GM23338 (cell line): ENCODE measurements around the gene TAAR2. TPM values are rescaled to one million over a fixed set of nuclear protein-coding genes. Genes with fewer than 3 reads are reported as not detected.
A peak's percentile ranks its signal among the peaks of the same experiment; 100 is the strongest.

Experiments used
- ATAC-seq: fragments of 200-7000 bp; cut with Tn5 transposase; 3 replicates; pipeline ENCODE4 v1.9.1; 2020
- DNase-seq: peaks from one replicate; pipeline ENCODE4 v3.0.0-alpha.2; 2015; ENCODE audit warnings: low spot score
- H2AFZ ChIP-seq: fragments of 200-600 bp; sonication (generic); 2 replicates; pipeline ENCODE4 v1.8.0; 2016; ENCODE audit warnings: antibody characterized with exemption, mild to moderate bottlenecking, moderate library complexity
- H3F3A ChIP-seq: fragments of 200-600 bp; sonication (generic); replicated peaks from 2 replicates; pipeline ENCODE4 v1.8.0; 2017; ENCODE audit warnings: antibody characterized with exemption, mixed run types, low read depth
- H3K27ac ChIP-seq: fragments of 200-600 bp; sonication (generic); 2 replicates; pipeline ENCODE4 v1.6.1; 2016; ENCODE audit warnings: low read depth
- H3K27me3 ChIP-seq: fragments of 200-600 bp; sonication (generic); 2 replicates; pipeline ENCODE4 v1.8.0; 2016; ENCODE audit warnings: mild to moderate bottlenecking, mixed run types, moderate library complexity; ENCODE audit not compliant: insufficient read depth
- H3K36me3 ChIP-seq: fragments of 200-600 bp; sonication (generic); 2 replicates; pipeline ENCODE4 v1.8.0; 2016; ENCODE audit warnings: mild to moderate bottlenecking; ENCODE audit not compliant: insufficient read depth
- H3K4me1 ChIP-seq: fragments of 200-600 bp; sonication (generic); 2 replicates; pipeline ENCODE4 v1.8.0; 2016; ENCODE audit warnings: mild to moderate bottlenecking, moderate library complexity; ENCODE audit not compliant: insufficient read depth
- H3K4me2 ChIP-seq: fragments of 200-600 bp; sonication (generic); 2 replicates; pipeline ENCODE4 v1.7.1; 2017; ENCODE audit warnings: mixed run types
- H3K4me3 ChIP-seq: fragments of 200-600 bp; sonication (generic); 2 replicates; pipeline ENCODE4 v1.6.1; 2016; ENCODE audit warnings: mixed run types
- H3K79me2 ChIP-seq: fragments of 200-600 bp; sonication (generic); replicated peaks from 2 replicates; pipeline ENCODE4 v1.8.0; 2017; ENCODE audit warnings: mild to moderate bottlenecking; ENCODE audit not compliant: insufficient read depth
- H3K9me2 ChIP-seq: fragments of 200-600 bp; sonication (generic); 2 replicates; pipeline ENCODE4 v1.8.0; 2017; ENCODE audit not compliant: insufficient read depth
- H4K20me1 ChIP-seq: fragments of 200-600 bp; sonication (generic); replicated peaks from 2 replicates; pipeline ENCODE4 v1.8.0; 2017; ENCODE audit warnings: mild to moderate bottlenecking; ENCODE audit not compliant: insufficient read depth
- H3K27ac Mint-ChIP-seq: 2 replicates; pipeline ENCODE4 v1.8.0; 2020; ENCODE audit warnings: inconsistent platforms, mild to moderate bottlenecking, moderate library complexity, mixed read lengths
- H3K27me3 Mint-ChIP-seq: 3 replicates; pipeline ENCODE4 v1.8.0; 2022; ENCODE audit warnings: low read depth, mild to moderate bottlenecking, moderate library complexity, mixed read lengths, inconsistent platforms; ENCODE audit not compliant: insufficient read depth, poor library complexity
- H3K36me3 Mint-ChIP-seq: 3 replicates; pipeline ENCODE4 v1.8.0; 2021; ENCODE audit warnings: low read depth, mild to moderate bottlenecking, inconsistent platforms, moderate library complexity, mixed read lengths
- H3K4me1 Mint-ChIP-seq: 3 replicates; pipeline ENCODE4 v1.8.0; 2020; ENCODE audit warnings: mild to moderate bottlenecking, inconsistent platforms, mixed read lengths
- H3K4me3 Mint-ChIP-seq: 3 replicates; pipeline ENCODE4 v1.8.0; 2021; ENCODE audit warnings: moderate library complexity, mild to moderate bottlenecking, inconsistent platforms, mixed read lengths
- H3K9me3 Mint-ChIP-seq: 3 replicates; pipeline ENCODE4 v1.8.0; 2020; ENCODE audit warnings: moderate library complexity, mild to moderate bottlenecking, inconsistent platforms, mixed read lengths
- CREB1 ChIP-seq: fragments of 250-450 bp; sonication (Bioruptor Pico); IDR thresholded peaks from 2 replicates; pipeline ENCODE4 v1.5.0; 2020; ENCODE audit warnings: low read depth, mild to moderate bottlenecking, moderate library complexity
- EZH2 ChIP-seq: fragments of 200-600 bp; sonication (generic); IDR thresholded peaks from one replicate; pipeline ENCODE4 v1.8.0; 2017; ENCODE audit warnings: antibody characterized with exemption, mild to moderate bottlenecking, low read depth; ENCODE audit not compliant: unreplicated experiment
- JUNB ChIP-seq: IDR thresholded peaks from one replicate; pipeline ENCODE4 v1.6.1; 2016; ENCODE audit warnings: antibody characterized with exemption; ENCODE audit not compliant: unreplicated experiment
- POLR2AphosphoS5 ChIP-seq: IDR thresholded peaks from 2 replicates; pipeline ENCODE4 v1.6.1; 2016; ENCODE audit warnings: antibody characterized with exemption, low read depth
- STAT1 ChIP-seq: IDR thresholded peaks from one replicate; pipeline ENCODE4 v1.6.1; 2016; ENCODE audit warnings: antibody characterized with exemption; ENCODE audit not compliant: unreplicated experiment
- ZNF114 ChIP-seq: fragments of 250-450 bp; sonication (Bioruptor Pico); IDR thresholded peaks from 2 replicates; pipeline ENCODE4 v1.5.0; 2020; ENCODE audit warnings: mild to moderate bottlenecking, moderate library complexity
- polyA plus RNA-seq: library from polyadenylated mRNA; unstranded; fragments of >200 nt; fragmentation: Nextera tagmentation; extraction: Ambion mirVana; gene quantifications from 2 replicates; pipeline ENCODE4 v1.2.1, GENCODE V29; 2016
- total RNA-seq: library from RNA; depleted of rRNA; stranded (reverse); fragments of >200 nt; shearing (Covaris generic); gene quantifications from 2 replicates; pipeline ENCODE4 v1.2.3, GENCODE V29; 2014; rRNA removed
- TF ChIP-seq, protein P1 (sequence below): fragments of 250-450 bp; sonication (Bioruptor Pico); IDR thresholded peaks from 2 replicates; pipeline ENCODE4 v1.5.0; 2020; ENCODE audit warnings: mild to moderate bottlenecking, moderate library complexity

The TAAR2 gene
- total and polyA plus RNA-seq, 2 experiments from 2014 or later: not detected

DNA sequence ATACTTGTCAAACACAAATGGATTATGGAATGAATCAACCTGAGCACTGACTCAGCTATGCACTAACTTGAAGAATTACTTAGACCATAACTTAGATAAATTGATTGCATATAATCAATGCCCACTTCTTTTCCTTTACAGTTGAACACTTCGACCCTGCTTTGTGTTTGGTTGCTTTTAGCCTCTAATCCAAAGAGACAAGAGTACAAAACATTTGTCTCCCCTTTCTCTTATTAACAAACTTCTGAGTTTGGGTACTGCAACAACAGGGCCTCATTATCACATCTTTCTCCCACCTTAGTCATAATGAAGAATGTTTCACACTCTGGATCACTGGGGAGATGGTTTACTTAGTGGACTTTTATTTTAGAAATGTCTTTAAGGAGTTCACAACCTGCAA is 56.5 kb downstream of the TAAR2 start:
- Mint-ChIP-seq H3K27me3 (peaks cover 3% of the 10 kb centered on the region), H3K4me1 (peaks cover 37% of the 10 kb centered on the region), H3K4me3 (no peak overlapping the region), H3K36me3 (no peaks in the 10 kb centered on the region), H3K27ac (peak overlapping the region; percentile 32; the same call in 1 of the 2 replicates), H3K9me3 (no peaks in the 10 kb centered on the region)
- Histone ChIP-seq H3K27ac (0 out of 2 replicates have a peak overlapping the region, but pooled peaks have one; percentile 16), H3K4me1 (peaks cover 31% of the 10 kb centered on the region), H3K79me2 (no peaks in the 10 kb centered on the region), H3K36me3 (no peaks in the 10 kb centered on the region), H4K20me1 (no peaks in the 10 kb centered on the region), H3K9me2 (no peaks in the 10 kb centered on the region), H3K27me3 (no peaks in the 10 kb centered on the region), H3F3A (no peaks in the 10 kb centered on the region), H3K4me3 (no peak overlapping the region), H3K4me2 (no peak overlapping the region), H2AFZ (peak overlapping the region; percentile 16)
- ATAC-seq: no peak
- TF ChIP-seq ZNF114 (CRISPR knock-in tag): no peak
- no peak for TF ChIP-seq EZH2
- TF ChIP-seq CREB1: no peak
- no peak for TF ChIP-seq STAT1
- TF ChIP-seq POLR2AphosphoS5: no peak
- no peak for TF ChIP-seq JUNB
- TF ChIP-seq, protein P1, sequence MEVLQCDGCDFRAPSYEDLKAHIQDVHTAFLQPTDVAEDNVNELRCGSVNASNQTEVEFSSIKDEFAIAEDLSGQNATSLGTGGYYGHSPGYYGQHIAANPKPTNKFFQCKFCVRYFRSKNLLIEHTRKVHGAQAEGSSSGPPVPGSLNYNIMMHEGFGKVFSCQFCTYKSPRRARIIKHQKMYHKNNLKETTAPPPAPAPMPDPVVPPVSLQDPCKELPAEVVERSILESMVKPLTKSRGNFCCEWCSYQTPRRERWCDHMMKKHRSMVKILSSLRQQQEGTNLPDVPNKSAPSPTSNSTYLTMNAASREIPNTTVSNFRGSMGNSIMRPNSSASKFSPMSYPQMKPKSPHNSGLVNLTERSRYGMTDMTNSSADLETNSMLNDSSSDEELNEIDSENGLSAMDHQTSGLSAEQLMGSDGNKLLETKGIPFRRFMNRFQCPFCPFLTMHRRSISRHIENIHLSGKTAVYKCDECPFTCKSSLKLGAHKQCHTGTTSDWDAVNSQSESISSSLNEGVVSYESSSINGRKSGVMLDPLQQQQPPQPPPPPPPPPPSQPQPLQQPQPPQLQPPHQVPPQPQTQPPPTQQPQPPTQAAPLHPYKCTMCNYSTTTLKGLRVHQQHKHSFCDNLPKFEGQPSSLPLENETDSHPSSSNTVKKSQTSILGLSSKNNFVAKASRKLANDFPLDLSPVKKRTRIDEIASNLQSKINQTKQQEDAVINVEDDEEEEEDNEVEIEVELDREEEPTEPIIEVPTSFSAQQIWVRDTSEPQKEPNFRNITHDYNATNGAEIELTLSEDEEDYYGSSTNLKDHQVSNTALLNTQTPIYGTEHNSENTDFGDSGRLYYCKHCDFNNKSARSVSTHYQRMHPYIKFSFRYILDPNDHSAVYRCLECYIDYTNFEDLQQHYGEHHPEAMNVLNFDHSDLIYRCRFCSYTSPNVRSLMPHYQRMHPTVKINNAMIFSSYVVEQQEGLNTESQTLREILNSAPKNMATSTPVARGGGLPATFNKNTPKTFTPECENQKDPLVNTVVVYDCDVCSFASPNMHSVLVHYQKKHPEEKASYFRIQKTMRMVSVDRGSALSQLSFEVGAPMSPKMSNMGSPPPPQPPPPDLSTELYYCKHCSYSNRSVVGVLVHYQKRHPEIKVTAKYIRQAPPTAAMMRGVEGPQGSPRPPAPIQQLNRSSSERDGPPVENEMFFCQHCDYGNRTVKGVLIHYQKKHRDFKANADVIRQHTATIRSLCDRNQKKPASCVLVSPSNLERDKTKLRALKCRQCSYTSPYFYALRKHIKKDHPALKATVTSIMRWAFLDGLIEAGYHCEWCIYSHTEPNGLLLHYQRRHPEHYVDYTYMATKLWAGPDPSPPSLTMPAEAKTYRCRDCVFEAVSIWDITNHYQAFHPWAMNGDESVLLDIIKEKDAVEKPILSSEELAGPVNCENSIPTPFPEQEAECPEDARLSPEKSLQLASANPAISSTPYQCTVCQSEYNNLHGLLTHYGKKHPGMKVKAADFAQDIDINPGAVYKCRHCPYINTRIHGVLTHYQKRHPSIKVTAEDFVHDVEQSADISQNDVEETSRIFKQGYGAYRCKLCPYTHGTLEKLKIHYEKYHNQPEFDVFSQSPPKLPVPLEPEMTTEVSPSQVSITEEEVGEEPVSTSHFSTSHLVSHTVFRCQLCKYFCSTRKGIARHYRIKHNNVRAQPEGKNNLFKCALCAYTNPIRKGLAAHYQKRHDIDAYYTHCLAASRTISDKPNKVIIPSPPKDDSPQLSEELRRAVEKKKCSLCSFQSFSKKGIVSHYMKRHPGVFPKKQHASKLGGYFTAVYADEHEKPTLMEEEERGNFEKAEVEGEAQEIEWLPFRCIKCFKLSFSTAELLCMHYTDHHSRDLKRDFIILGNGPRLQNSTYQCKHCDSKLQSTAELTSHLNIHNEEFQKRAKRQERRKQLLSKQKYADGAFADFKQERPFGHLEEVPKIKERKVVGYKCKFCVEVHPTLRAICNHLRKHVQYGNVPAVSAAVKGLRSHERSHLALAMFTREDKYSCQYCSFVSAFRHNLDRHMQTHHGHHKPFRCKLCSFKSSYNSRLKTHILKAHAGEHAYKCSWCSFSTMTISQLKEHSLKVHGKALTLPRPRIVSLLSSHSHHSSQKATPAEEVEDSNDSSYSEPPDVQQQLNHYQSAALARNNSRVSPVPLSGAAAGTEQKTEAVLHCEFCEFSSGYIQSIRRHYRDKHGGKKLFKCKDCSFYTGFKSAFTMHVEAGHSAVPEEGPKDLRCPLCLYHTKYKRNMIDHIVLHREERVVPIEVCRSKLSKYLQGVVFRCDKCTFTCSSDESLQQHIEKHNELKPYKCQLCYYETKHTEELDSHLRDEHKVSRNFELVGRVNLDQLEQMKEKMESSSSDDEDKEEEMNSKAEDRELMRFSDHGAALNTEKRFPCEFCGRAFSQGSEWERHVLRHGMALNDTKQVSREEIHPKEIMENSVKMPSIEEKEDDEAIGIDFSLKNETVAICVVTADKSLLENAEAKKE (CRISPR knock-in tag): no peak
- no peak for DNase-seq

Other genes with a start within 250 kb of the TAAR2 start
- gene MOXD1, start 222.8 kb downstream of the TAAR2 start, total RNA-seq: 4.3 TPM in 2 replicates
- gene MOXD1, start 222.8 kb downstream of the TAAR2 start, polyA plus RNA-seq: 1.2 and 1.7 TPM in 2 replicates
- 19.6 and 22.4 TPM in 2 replicates for gene STX7, start 111.2 kb downstream of the TAAR2 start, total RNA-seq
- gene STX7, start 111.2 kb downstream of the TAAR2 start, polyA plus RNA-seq: 21.4 and 28.8 TPM in 2 replicates
- not detected in 2 replicates for gene TAAR9, start 86.0 kb downstream of the TAAR2 start, total RNA-seq
- not detected in 2 replicates for gene TAAR9, start 86.0 kb downstream of the TAAR2 start, polyA plus RNA-seq
- gene TAAR8, start 71.6 kb downstream of the TAAR2 start, total RNA-seq: not detected in 2 replicates
- gene TAAR8, start 71.6 kb downstream of the TAAR2 start, polyA plus RNA-seq: not detected in 2 replicates
- not detected in 2 replicates for gene TAAR6, start 54.0 kb downstream of the TAAR2 start, total RNA-seq
- not detected in 2 replicates for gene TAAR6, start 54.0 kb downstream of the TAAR2 start, polyA plus RNA-seq
- not detected in 2 replicates for gene TAAR5, start 34.5 kb downstream of the TAAR2 start, total RNA-seq
- gene TAAR5, start 34.5 kb downstream of the TAAR2 start, polyA plus RNA-seq: not detected in 2 replicates
- not detected in 2 replicates for gene TAAR1, start 34.9 kb upstream of the TAAR2 start, total RNA-seq
- not detected in 2 replicates for gene TAAR1, start 34.9 kb upstream of the TAAR2 start, polyA plus RNA-seq
- gene VNN1, start 89.8 kb upstream of the TAAR2 start, total RNA-seq: not detected in 2 replicates
- gene VNN1, start 89.8 kb upstream of the TAAR2 start, polyA plus RNA-seq: not detected in 2 replicates
- gene VNN2, start 133.6 kb upstream of the TAAR2 start, total RNA-seq: not detected in 2 replicates
- not detected in 2 replicates for gene VNN2, start 133.6 kb upstream of the TAAR2 start, polyA plus RNA-seq
- gene SLC18B1, start 174.4 kb upstream of the TAAR2 start, total RNA-seq: 37.4 and 38.8 TPM in 2 replicates
- gene SLC18B1, start 174.4 kb upstream of the TAAR2 start, polyA plus RNA-seq: 22.0 and 26.4 TPM in 2 replicates
- gene RPS12, start 190.3 kb upstream of the TAAR2 start, total RNA-seq: 1,103 and 1,363 TPM in 2 replicates
- gene RPS12, start 190.3 kb upstream of the TAAR2 start, polyA plus RNA-seq: 1,209 and 1,220 TPM in 2 replicates